Neural progenitor cell (in vitro differentiated cells): ENCODE measurements around the gene FGF19.

Experiments
- EZH2phosphoT487 ChIP-seq: fragments of 200-600 bp; sonication (generic); IDR thresholded peaks from 2 replicates; pipeline ENCODE4 v1.6.1; 2017; ENCODE audit warnings: antibody characterized with exemption
- TF ChIP-seq, protein P1 (sequence below): fragments of 200-600 bp; sonication (generic); IDR thresholded peaks from 2 replicates; pipeline ENCODE4 v1.5.1; 2017; ENCODE audit warnings: antibody characterized with exemption, mild to moderate bottlenecking

DNA sequence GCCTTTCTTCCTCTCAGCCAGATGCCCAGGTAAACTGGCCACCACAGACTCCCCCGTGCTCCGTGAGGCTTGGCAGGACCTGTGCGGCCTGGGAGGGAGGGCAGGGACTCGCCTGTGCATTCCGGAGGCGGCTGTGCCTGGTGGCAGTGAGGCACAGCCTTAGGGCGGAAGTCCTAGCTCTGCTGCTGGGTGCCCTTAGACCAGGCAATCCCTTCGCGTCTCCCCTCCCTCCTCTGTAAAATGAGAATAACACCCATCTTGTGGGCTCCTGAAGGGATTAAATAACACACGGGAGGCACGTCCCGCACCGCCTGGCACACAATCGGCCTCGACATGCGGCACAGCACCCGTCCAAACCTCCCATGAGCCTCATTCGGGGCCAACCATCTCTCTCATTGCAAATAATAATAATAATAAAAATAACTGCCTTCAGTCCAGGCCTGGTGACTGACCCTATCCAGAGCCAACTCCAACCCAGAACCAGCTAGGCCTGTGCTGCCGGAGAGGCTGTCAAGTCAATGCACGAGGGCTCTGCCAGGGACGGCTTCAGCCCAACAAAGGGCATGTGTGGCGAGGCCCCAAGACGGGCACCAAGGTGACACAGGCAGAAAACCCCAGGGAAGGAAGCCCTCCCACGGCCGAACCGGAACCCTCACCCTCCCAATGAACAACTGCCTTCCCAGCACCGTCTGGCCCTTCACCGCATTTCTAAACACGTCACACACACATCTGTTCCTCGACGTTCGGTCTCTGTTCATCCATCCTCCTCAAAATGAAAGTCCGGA is 36.9 kb downstream of the FGF19 start:
- TF ChIP-seq, protein P1, sequence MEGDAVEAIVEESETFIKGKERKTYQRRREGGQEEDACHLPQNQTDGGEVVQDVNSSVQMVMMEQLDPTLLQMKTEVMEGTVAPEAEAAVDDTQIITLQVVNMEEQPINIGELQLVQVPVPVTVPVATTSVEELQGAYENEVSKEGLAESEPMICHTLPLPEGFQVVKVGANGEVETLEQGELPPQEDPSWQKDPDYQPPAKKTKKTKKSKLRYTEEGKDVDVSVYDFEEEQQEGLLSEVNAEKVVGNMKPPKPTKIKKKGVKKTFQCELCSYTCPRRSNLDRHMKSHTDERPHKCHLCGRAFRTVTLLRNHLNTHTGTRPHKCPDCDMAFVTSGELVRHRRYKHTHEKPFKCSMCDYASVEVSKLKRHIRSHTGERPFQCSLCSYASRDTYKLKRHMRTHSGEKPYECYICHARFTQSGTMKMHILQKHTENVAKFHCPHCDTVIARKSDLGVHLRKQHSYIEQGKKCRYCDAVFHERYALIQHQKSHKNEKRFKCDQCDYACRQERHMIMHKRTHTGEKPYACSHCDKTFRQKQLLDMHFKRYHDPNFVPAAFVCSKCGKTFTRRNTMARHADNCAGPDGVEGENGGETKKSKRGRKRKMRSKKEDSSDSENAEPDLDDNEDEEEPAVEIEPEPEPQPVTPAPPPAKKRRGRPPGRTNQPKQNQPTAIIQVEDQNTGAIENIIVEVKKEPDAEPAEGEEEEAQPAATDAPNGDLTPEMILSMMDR: no peak
- TF ChIP-seq EZH2phosphoT487: no peak
